ENCODE results near the gene TTLL13.
"Not testable (repeated sequence)": the region's sequence is repeated elsewhere in the genome, so short reads cannot be mapped to it uniquely, and the experiment has no call there.

TTLL13 gene

DNA sequence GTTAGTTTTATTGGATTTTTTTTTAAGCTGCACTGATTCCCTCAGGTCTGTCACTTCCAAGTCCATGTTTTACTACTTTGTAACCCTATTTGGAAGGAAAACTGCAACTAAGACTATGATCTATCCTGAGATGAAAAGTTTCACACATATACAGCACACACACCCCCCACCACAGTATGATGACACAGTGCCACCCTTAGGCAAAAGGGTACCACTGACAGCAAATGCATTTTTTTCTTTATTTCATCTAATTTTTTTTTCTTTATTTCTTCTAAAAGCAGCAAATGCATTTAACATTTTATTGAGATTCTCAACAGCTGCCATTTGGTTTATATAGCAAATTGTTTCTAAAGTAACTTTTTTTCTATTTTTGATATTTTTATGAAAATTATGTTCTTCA is 37.3 kb downstream of the TTLL13 start:
- no peak for FAIRE-seq

DNA sequence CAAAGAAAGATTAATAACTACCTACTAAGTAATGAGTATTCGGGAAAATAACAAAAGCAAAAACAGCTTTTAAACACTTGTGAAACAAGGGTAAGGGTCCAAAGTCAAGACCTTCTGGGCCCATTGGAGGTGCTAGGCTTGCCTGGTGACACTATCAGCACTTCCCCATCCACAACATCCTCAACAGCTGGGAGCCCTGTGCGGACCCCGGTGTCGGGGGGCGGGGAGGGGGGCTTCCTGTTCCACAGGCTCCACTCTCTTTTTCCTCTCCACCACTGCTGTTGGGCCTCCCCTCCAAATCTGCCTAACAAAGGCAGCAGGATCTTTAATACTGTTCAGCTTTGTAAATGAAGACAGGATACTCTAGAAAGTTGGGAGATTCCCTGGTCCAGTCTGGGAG is 37.7 kb downstream of the TTLL13 start:
- FAIRE-seq = no peak

DNA sequence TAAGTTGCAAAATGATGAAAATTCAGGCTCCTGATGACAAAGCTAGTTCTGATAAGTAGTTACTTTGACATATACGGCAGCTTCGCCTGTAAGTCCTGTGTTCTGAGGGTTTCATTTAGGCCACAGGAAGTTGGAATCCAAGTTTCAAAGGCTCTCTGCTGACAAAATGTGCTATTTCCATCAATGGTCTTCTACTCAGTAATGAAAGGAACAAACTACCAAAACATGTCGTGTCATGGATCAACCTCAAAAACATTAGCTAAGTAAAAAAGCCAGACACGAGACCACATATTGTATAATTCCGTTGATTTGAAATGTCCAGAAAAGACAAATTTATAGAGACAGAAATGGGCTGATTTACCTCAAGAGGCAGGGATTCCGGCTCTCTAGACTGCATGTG is 38.6 kb downstream of the TTLL13 start:
- no peak for FAIRE-seq

DNA sequence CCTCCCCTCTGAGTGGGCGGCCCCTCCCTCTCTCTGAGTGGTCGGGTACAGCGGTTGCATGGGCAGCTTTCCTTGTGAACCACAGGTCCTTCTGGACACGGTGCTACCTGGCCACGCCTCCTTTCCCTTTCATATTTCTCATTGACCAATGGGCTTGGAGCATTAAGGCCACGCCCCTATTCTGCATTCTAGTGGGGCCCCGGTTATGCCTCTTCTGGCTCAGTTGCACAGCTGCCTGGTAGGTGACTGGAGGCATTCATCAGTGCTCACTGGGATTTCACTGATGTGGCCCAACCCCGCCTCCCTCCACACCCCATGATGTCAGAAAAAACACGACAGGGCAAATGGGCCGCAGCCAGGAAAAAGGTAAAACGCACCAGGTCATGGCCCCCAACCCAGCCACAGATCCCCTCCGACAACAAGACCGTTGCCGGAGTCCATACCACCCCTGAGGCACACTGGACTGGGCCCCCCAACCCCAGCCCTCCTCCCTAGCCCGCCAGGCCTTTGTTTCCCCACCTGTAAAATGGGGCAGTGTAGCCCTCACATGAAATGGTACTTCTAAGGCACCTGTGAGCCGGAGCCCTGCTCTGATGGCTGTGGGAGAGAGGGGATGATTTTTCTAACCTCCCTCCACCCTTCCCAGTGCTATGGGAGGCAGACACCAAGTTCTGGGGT is 42.5 kb downstream of the TTLL13 start:
- FAIRE-seq = no peak

DNA sequence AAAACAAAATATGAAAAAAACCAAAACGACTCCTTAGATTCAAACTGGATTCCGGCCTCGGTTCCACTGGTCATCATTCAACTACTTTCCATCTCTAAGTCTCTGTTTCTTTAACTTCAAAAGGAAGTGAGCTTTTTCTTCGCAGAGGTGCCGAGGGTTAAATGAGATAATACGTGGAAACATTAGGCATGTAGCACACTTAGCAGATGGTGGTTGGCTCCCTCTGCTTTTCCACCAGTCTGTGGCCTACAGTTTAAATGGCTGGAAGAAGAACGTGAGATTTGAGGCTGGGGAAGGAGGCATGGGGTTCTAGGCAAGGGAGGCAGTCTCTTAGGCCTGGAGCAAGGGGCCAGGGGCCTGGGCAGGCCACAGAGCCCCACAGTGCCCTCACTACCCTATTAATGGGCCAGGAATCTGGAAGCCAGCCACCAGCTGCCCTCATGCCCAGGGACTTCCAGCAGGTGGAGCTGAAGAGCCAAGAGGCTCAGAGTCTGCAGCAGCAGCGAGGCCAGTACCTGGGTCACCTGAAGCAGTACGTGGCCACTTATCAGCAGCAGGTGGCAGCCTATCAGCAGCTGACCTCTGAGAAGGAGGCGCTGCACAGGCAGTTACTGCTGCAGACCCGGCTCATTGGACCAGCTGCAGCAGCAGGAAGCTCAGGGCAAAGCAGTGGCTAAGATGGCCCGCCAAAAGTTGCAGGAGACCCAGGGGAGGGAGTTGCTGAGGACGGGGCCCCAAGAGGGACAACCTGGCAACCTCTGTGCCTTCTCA is 43.9 kb downstream of the TTLL13 start:
- FAIRE-seq = not testable (repeated sequence)

DNA sequence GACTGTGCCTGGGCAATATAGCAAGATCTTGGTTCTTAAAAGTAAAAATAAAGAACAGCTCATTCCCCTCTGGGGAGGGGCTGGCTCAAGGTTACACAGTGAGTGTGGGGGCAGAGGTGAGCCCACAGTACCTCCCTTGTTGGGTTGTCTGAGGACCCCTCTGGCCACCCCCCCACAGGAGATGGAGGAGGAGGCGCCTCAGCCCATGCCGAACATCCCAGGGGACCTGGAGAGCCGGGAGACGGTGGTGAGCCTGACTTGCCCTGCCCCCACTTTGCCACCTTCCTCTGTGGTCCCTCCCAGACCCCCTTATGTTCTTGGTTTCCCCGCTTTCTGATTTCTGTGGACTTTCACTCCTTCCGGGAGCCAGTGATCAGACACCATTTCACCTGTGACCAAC is 44.8 kb downstream of the TTLL13 start:
- no peak for FAIRE-seq

DNA sequence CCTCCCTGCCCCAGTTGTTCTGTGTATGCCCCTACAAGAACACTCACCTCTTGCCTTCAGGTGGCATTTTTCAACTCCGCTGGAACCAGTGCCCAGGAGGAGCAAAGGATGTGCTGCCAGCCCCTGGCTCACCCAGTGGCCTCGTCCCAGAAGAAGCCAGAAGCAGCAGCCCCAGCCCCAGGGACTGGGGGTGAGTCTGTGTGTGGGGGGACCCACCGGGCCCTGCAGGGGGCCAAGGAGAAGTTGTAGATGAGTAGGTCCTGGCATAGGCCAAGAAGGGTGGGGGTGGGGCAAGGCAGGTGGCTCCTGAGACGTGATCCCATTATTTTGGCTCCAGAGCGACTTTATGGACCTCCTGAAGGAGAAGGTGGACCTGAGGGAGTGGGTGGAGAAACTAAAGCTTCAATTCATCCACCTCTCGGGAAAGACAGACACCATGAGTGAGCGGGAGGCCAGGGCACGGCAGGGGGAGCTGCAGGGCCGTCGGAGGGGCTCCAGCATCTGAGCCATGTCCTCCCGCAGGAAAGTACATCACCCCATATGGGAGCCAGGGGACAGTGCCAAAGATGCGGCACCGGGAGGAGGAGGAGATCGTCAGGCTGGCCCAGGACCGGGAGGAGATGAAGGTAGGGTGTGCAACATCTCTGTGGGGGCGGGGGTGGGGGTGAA is 45.4 kb downstream of the TTLL13 start:
- FAIRE-seq = no peak

DNA sequence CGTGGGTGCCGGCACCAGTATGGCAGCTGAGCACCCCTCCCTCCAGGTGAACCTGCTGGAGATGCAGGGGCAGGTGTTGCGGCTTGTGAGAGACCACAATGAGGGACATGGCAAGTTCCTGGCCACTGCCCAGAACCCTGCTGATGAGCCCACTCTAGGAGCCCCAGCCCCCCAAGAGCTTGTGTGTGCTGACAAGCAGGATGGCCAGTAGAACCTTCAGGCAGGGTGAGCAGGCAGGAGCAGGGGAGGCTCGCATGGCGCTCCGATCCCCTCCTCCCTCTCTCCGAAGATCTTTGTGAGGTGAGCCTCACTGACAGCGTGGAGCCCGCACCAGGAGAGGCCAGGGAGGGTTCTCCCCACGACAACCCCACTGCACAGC is 45.9 kb downstream of the TTLL13 start:
- no peak for FAIRE-seq

DNA sequence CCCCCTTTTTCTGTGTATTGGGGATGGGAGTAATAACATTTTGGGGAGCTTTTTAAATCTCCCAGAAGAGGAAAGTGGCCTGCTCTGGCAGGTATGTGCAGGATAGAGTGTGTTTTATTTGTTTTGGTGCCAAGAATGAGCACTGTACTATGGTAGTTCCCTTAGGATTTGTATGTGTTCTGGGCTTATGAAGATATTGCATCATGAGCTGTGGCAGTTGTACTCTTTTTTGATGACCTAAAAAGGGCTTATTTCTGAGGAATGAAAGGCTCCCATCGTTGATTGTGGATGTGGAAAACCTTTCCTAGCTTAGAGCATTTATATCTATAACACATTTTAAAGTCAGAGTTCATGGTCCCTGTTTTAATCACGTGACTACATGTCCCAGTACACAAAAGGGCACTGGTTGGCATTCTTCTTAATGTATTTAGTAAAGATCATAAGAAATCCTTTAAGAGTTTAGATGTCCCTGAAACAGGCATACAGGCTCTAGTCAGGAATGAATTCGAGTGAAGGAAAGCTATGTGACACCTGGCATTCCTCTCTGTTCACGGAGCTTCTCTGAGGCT is 47.0 kb downstream of the TTLL13 start:
- FAIRE-seq = not testable (repeated sequence)

DNA sequence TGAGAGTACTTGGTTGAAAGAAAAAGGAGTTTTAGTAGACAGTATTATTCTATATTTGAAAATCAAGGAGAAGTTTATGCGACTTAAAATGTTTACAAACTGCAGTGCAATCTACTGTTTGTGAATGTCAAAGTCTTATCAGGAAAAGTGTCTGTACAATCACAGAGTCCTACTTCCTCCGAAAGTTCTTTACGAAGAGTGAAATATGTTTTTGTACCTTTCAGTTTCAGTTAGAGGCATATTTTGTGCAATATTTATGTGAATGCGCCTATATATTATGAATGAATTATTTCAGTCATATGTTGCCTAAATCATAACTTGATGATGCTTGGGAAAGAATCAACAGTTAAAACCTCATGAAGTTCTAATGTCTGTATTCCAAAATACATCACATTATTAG is 47.7 kb downstream of the TTLL13 start:
- FAIRE-seq = no peak

DNA sequence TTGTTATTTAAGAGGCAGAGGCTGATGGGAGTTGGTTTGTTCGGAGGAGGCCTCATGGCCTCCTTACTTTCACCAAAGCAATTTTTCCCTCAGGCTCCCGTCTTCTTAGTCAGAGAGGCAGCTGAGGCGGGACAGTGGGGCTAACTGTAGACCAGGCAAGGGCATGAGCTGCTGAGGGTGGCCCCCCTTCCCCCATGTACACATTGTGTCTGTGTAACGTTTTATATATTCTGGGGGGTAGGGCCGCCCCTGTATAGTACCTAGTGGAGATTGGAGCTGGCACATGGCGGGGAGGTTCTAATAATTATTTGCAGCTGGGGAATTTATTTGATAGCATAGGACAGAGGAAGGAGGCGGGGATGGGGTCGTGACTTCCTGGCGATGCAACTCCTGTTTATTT is 51.2 kb downstream of the TTLL13 start:
- FAIRE-seq = no peak

DNA sequence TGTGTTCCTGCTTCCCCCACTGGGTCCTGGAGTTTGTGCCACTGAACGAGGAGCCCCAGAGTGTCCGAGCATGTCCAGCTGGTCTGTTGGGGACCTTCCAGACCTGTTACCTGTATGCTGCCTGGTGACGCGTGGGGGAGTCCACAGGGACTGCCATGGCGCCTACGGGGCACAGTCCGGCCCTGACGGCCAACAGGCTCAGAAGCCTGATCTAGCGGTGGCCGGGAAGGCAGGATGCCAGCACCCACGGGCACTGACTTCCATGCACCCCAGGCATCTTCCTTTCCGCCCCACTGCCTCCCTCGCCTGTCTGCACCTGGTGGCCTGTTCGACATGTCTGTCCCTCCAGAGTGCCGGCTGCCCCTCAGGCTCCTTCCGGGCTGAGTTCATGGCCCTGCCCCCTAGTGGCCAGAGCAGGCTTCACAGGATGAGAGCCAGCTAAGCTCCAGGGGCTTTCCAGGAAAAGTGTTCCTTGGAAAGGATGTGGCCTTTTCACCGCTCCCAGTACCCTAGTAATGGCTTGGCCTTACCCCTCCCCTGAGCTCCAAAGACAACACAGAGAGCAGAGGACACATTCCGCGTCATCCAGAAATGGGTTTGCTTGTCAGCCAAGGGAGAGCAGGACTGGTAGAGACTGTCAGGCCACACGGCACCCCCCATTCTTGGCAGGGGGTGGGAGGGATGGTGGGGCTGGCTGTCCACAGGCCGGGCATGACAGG is 51.8 kb downstream of the TTLL13 start:
- no peak for FAIRE-seq

DNA sequence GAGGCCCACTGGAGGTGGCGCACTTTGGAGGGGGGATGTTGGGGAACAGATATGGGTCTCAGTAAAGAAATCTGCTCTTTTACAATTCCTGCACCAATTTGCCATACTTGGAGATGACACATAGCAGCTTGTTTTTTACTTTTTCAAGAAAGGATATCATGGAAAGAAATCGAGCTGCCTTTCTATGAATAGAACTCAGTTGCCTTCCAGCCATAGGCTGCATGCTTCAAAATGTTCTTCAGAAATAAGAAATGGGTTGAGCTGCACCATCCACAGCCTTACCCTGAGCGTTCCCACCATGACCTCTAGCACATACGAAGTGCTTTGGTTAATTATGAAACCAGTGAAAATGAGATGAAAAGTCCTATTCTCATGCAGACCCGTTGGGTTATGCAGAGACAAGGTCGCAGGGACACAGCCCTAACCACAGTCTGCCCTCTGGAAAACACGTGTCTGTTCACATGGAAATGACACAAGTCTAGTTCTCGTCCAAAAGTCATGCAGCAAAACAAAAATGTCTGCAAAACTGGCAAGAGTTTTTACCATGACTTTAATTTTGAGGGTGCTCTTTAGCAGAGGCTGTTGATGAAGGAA is 52.4 kb downstream of the TTLL13 start:
- FAIRE-seq = no peak

DNA sequence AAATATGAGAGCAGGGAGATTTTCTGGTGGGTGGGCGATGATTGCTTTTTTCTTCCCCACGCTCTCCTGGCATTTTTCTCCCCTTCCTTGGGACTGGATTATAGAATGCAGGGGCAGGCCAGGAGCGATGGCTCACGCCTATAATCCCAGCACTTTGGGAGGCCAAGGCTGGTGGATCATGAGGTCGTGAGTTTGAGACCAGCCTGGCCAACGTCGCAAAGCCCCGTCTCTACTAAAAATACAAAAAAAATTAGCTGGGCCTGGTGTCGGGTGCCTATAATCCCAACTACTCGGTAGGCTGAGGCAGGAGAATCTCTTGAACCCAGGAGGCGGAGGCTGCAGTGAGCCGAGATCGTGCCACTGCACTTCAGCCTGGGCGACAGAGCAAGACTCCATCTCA is 56.0 kb downstream of the TTLL13 start:
- FAIRE-seq = not testable (repeated sequence)

DNA sequence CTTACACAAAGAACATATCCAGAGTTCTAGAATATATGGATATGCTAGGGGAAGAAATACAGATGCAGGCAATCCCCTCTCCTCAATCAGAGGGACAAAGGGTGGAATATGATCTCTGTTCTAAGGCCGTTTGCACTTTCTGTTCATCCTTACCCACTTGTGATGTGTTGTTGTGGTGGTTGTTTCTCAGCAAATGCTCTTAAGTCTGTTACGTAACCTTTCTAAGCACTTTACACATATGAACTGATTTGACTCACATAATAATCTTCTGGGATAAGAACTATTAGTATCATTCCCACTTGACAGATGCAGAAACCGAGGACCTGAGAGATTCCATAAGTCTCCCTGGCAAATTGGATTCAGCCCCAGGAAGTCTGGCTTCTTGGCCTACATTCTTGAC is 56.6 kb downstream of the TTLL13 start:
- no peak for FAIRE-seq

DNA sequence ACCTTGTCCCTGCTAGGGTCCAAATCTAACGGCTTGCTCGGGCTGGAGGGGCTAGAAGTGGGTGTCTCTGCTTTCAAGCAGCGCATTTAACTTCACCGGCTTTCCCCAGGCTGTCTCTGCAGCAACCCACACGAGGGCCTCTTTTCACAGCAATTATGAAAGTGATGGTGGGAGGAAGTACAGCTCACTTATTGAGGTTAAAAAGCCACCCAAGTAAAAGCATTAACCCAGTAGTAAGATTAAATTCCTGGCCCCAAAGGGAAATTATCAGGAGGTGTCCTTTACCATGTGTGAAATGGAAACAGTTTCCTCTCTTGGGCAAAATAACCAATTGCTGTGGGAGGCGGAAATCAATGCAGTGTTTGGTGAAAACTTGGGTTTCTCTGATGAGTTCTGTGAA is 57.2 kb downstream of the TTLL13 start:
- FAIRE-seq = no peak

DNA sequence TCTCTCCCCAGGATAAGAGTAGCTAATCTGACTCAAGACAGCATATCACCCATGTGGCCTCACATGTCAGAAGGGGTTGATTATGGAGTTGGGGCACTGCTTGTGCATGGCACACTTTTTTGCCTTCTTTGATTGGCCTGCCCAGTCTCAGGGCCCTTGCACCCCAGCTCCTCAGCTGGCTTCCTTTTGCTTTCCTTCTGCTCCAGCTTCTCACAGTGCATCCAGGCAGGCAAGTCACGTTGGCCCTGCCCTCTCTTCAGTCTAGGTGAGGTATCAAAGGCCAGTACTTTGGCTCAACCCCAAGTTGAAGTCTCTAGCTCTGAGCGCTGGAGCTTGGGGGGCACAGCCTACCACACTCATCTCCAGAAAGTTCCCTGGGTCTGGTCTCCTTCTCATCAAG is 58.3 kb downstream of the TTLL13 start:
- FAIRE-seq = no peak

DNA sequence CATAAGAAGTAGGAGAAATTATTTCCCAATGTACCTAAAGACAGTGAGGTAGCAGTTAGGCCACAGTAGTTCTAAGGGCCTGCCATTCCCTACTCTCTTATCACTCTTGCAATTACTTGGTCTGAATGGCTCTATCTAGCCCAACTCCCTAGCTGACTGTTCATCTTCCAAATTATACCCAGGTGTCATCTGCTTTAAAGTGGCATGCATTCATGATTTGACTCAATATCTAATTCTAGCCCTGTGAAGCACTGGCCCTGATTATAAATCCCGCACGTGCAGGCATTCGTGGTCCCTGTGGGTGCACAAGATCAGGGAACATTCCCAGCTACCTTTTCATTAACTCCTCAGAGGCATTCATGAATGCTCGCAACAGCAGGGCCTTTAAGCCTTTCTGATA is 59.7 kb downstream of the TTLL13 start:
- FAIRE-seq = no peak
